NCI-H1105 treated with DMSO at 0.1 percent for 48 hours (cell line): ENCODE results near the gene ITPR3.
"Not testable (repeated sequence)": the region's sequence is repeated elsewhere in the genome, so short reads cannot be mapped to it uniquely, and the experiment has no call there.

Source experiments
- DNase-seq: peaks from one replicate; lab custom pipeline; 2025; lab: John Stamatoyannopoulos, UW

ITPR3 gene

GRCh38 chr6:33613795-33614168, 7.3 kb upstream of the ITPR3 start:
- no peak for DNase-seq

- no peak for DNase-seq
These were observed 5.0 kb upstream of the ITPR3 start for GRCh38 chr6:33616113-33616512.

GRCh38 chr6:33616913-33617312, 4.2 kb upstream of the ITPR3 start:
- DNase-seq = no peak

DNA sequence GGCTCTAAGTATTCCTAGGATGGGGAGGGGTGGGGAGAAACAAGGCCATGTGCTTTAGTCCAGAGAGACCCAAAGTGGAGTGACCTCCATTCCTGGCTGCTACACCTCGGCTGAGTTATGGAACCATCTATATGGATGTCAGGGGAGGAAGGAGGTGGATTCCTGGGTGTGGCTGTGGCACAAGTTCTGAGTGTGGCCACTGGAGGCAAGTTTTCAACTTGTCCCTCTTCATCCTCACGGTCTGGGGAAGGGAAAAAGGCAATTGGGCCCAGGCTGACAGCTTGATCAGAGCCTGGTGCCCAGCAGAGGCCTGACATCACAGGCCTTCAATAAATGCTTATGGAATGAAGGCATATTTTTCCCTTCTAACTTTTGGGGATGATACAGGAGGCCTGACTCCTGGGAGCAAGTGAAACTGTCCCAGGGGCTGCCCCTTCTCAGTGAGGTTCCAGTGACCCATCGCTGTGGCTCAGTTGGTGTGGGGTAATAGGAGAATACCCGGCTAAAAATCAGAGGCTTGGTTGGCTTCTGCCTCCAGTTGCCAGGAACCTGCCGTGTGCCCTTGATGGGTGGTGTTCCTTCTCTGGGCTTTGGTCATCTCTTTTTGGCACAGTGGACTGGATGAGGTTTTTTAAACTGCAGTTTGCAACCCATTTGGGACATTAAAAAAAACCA, 1.8 kb upstream of the ITPR3 start:
- DNase-seq = no peak

- peak; percentile 51 for DNase-seq
These were observed 815 bp upstream of the ITPR3 start for GRCh38 chr6:33620158-33620855.

DNA sequence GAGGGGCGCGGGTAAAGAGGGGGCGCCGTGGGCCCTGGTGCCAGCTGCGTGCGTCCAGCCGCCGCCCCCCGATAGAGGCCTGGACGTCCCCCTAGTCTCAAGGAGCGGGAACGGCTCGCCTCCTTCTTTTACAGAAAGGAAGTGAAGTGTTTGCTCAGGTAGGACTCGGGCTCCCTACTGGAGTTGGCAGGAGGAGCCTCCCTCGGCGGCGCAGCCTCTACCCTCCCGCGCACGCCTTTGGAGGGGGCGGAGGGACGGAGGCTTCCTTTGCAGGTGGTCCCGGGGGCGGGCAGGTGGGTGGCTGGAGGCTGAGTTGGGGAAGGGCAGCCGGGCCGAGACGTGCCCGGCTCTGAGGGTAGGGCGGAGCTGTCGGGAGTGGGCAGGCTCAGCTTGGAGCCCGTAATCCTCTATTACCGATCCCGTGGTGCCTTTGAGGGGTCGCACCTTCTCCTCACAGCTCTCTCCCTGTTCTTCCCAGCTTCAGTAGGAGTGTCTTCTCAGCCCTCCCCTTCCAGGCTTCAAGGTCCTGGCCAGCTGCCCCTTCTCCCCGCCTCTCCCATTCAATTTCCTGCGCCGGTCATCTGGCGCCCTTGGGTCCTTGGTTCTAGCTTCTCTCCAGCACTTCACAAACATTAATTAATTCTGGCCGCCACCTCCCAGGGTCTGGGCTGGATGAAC, 728 bp downstream of the ITPR3 start:
- DNase-seq = peak; percentile 71

GRCh38 chr6:33622456-33623431, 1.6 kb downstream of the ITPR3 start:
- no peak for DNase-seq

GRCh38 chr6:33623895-33624381, 2.8 kb downstream of the ITPR3 start:
- peak; percentile 23 for DNase-seq

DNA sequence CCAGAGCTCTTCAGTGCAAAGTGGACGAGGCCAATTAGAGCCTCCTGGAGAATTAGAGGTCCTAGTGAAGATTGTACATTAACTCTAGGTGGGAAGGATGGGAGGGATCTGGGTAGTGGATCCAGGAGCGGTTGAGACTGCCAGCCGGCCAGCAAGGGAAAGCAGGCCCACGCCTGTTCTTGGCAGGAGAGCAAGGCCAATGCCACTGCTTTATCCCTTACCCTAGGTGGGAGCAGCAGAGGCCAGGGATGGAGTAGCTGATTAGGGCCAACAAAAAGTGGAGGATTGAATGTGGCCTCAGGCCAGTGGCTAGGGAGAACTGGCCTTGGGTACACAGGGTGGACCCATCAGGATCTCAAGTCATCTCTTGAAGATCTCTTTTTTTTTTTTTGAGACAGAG, 3.7 kb downstream of the ITPR3 start:
- no peak for DNase-seq

- DNase-seq = no peak
These were observed 6.8 kb downstream of the ITPR3 start for GRCh38 chr6:33627876-33628275.

- DNase-seq = peak; percentile 89
These were observed 7.4 kb downstream of the ITPR3 start for GRCh38 chr6:33628401-33628964.

DNA sequence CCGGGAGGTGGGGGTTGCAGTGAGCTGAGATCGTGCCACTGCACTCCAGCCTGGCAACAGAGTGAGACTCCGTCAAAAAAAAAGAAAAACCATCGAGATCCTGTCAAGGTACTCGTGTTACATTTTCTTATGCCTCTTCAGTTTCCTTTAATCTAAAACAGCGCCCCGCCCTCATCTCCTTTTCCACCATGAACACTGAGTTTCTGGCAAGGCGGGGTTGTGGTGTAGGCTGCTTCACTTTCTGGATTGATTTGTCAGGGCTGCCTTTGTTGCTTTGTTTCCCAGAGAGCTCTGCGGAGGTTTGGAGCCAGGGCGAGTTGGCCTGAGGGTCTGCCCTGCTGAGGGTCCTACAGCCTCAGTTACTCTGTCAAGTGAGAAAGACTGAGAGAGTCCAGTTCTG, 8.9 kb downstream of the ITPR3 start:
- no peak for DNase-seq

DNA sequence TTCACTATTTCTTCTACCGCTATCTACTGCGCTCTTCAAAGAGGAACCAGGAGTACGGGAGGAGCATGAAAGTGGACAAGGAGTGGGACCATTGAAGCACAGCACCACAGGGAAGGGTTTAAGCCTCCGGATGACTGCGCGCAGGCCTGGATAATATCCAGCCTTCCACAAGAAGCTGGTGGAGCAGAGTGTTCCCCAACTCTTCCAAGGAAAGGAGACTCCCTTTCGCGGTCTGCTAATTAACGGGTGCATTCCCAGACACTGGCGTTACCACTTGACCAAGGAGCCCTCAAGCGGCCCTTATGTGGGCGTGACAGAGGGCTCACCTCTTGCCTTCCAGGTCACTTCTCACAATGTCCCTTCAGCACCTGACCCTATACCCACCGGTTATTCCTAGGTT, 10.4 kb downstream of the ITPR3 start:
- DNase-seq = not testable (repeated sequence)

DNA sequence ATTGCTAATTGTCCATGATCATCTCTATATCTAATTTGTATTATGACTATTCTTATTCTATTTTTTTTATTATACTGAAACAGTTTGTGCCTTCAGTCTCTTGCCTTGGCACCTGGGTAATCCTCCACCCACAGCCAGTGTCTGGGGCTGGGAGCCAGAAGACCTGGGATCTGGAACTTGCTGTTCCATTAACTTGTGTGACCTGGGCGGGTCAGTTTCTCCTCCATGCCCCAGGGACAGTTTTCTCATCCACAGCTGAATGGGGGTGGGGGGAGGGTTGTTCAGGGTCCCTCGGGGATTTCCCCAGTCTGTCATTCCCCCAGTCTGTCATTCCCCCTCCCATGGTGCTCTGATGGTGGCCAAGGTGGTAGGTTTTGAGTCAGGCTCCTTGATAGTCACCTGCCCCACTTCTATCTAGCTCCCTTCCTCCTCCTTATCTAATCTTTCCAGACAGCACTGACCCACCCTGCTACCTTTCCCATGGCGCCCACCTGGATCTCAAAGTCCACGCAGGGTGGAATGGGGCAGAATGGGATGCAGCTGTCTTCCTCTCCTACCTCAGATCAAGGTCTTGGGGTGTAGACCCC, 10.9 kb downstream of the ITPR3 start:
- DNase-seq = no peak

GRCh38 chr6:33632558-33633039, 11.5 kb downstream of the ITPR3 start:
- DNase-seq = peak; percentile 3

- no peak for DNase-seq
These were observed 12.0 kb downstream of the ITPR3 start for GRCh38 chr6:33633084-33633461.

DNA sequence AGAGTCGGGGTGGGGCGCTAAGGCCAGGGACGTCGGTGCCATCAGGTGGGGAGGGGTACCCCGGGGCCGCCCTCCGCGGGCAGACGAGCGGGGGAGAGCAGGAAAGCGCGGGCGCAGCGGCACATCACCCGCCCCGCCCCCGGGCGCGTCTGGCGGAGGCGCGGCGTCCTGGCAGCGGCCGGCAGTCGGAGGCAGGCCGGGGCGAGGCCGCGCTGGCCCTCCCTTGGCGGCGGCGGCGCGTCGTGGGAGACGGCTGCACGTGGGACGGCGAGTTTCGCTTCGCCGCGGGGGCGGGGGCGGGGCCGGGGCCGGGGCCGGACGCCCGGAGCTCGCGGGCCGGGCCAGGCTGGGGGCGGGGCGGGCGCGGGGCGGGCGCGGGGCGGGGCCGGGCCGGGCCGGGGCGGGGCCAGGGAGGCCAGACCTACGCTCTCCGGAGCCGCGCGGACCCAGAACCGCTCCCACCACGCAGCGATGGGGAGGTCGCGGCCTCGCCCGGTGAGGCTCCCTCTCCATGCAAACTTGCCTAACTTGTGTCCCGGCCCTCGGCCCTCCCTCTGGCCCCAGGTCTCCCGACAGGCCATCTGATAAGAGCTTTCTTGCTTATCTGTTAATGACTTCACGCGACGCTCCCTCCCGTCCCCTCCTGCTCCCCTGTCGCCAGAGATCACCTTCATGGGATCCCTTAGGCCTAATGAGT, 12.5 kb downstream of the ITPR3 start:
- DNase-seq = peak; percentile 38

DNA sequence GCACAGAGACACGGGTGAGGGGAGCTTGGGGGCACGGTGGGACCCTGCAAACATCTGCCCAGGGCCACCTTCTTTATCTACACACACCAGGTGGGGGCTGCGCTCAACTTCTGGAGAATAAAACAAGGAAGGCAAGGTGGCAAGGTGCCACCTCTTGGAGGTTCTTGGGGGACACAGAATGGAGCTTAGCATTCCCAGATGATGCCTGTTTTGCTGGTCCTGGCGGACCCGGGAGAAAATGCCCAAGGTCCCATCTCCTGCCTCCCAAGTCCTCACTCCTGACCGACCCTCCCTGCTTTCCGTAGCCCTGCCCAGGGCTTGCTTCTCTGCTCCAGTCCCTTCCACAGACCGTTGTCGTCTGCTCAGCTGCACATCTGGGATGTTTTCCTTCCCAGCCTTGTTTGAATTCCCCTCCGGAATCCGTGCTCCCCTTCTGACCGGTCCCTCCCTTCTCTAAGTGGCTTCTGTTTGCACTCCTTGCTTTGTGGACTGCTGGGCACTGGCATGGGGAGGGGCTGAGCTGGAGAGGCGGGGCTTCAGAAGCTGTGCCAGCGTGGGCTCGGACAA, 13.1 kb downstream of the ITPR3 start:
- DNase-seq = no peak

DNA sequence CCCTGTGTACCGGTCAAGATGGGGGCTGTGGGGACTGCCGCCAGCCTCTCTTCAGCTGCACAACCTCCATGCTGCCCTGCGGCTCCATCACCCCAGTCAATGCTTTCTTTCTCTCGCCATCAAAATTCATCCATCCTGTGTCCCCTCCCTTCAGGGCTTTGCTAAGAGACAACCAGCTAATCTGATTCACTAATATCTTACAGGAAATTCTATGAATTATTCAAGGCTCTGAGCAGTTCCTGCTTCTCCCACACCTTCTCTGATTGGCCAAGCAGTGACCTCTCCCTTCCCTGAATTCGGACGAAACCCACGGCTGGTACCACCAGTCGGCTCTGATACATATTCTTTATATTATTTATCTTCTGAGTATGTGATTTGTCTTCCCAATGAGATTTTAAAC, 13.8 kb downstream of the ITPR3 start:
- no peak for DNase-seq

DNA sequence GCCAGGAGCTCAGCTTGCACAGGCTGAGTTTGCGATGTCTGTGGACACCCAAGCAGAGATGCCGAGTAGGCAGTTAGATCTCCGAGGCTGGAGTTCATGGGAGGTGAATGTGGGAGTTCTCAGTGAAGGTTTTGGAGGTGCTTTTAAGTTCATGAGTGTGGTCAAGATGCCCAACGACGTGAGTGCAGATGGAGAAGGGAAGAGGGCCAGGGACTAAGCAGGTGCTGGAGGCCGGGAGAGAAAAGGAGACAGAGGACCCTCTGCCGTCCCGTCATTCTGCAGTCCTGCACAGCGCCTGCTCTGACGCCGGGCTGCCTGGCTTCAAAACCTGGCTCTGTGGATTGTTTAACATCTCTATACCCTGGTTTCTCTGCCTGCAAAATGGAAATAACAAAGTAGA, 15.5 kb downstream of the ITPR3 start:
- DNase-seq = no peak
